ENCODE results near the gene UQCRQ. TPM values are rescaled to one million over a fixed set of nuclear protein-coding genes. Genes with fewer than 3 reads are reported as not detected.
A peak's percentile ranks its signal among the peaks of the same experiment; 100 is the strongest.

The UQCRQ gene
- total and polyA plus RNA-seq, 9 of the 15 experiments (the other 6 are each of a cell fraction or from before 2014, with no cell fraction given), result 235 to 2,421 (median 883) TPM

- TF ChIP-seq CBFA2T3 (IDR thresholded peaks at IDR 0.05), result peak; percentile 16; the same call in 1 of the 2 replicates
- TF ChIP-seq NRF1 (conservative IDR thresholded peaks at IDR 0.05 in 1 of 2, IDR thresholded peaks at IDR 0.05 in 1 of 2), result no peak
- 0 out of 4 replicates have a peak, but pooled peaks of 1 of the 2 experiments have one; percentile 21 for TF ChIP-seq TRIM24 (IDR thresholded peaks at IDR 0.05)
- no peak for TF ChIP-seq MED1 (CRISPR knock-in tag; IDR thresholded peaks at IDR 0.05; ENCODE audit: borderline replicate concordance)
- no peak for TF ChIP-seq TAF15 (IDR thresholded peaks at IDR 0.05; ENCODE audit: low read depth, low read length)
- TF ChIP-seq KAT2B (IDR thresholded peaks at IDR 0.05; ENCODE audit: low read depth, low read length), result peak; percentile 33
- peak; percentile 54; the same call in 1 of the 2 replicates for TF ChIP-seq JUND (IDR thresholded peaks at IDR 0.05; ENCODE audit: borderline replicate concordance, low read depth, low read length)
- TF ChIP-seq JUND (tag; IDR thresholded peaks at IDR 0.05; ENCODE audit: borderline replicate concordance, low read depth, low read length), result no peak; the same call in 1 of the 3 replicates
- peak; percentile 67 for TF ChIP-seq ATF3 (IDR thresholded peaks at IDR 0.05)
- TF ChIP-seq ATF3 (CRISPR knock-in tag; conservative IDR thresholded peaks at IDR 0.05), result no peak
- TF ChIP-seq TAL1 (IDR thresholded peaks at IDR 0.05), result 0 out of 2 replicates have a peak, but pooled peaks have one; percentile 7
- TF ChIP-seq ARID3A (IDR thresholded peaks at IDR 0.05; ENCODE audit: borderline replicate concordance, low read depth, low read length), result no peak
- TF ChIP-seq DEAF1 (CRISPR knock-in tag; IDR thresholded peaks at IDR 0.05), result no peak
- TF ChIP-seq KHSRP (IDR thresholded peaks at IDR 0.05), result no peak
- peak; percentile 60 for TF ChIP-seq ZNF316 (IDR thresholded peaks at IDR 0.05)
- no peak for TF ChIP-seq TRIM25 (IDR thresholded peaks at IDR 0.05; ENCODE audit: borderline replicate concordance)
- no peak for TF ChIP-seq FIP1L1 (IDR thresholded peaks at IDR 0.05; ENCODE audit: low read depth, low read length, poor library complexity, severe bottlenecking)
- peak; percentile 59 for TF ChIP-seq ARID1B (IDR thresholded peaks at IDR 0.05)
- TF ChIP-seq GTF2E2 (tag; IDR thresholded peaks at IDR 0.05), result no peak
- TF ChIP-seq ZBTB7A (IDR thresholded peaks at IDR 0.05; ENCODE audit: borderline replicate concordance, control insufficient read depth, low read depth, low read length), result no peak
- peak; percentile 44; the same call in 1 of the 2 replicates for TF ChIP-seq EHMT2 (IDR thresholded peaks at IDR 0.05)
- no peak for TF ChIP-seq ZBTB9 (CRISPR knock-in tag; IDR thresholded peaks at IDR 0.05)
- TF ChIP-seq NEUROD1 (IDR thresholded peaks at IDR 0.05; ENCODE audit: borderline replicate concordance, low read depth, low read length, partially characterized antibody), result no peak
Observed at GRCh38 chr5:132907161-132907560, 40.7 kb downstream of the UQCRQ start (continued).
